ENCODE results near the gene RPF1.

GRCh38 chr1:84430546-84430945 is 48.5 kb upstream of the RPF1 start:
- TF ChIP-seq CTCF (conservative IDR thresholded peaks at IDR 0.05; ENCODE audit: low read depth, low read length), result no peak
- TF ChIP-seq USF2 (IDR thresholded peaks at IDR 0.05; ENCODE audit: low read depth, low read length), result no peak
- no peak for TF ChIP-seq NFE2L2 (IDR thresholded peaks at IDR 0.05; ENCODE audit: low read depth, low read length)
- no peak for TF ChIP-seq POLR2A (IDR thresholded peaks at IDR 0.05; ENCODE audit: low read depth, low read length)
- TF ChIP-seq RCOR1 (IDR thresholded peaks at IDR 0.05; ENCODE audit: insufficient replicate concordance, low read length), result no peak
- TF ChIP-seq MXI1 (IDR thresholded peaks at IDR 0.05; ENCODE audit: borderline replicate concordance, low read depth, low read length), result no peak
- no peak for TF ChIP-seq MAFK (IDR thresholded peaks at IDR 0.05; ENCODE audit: low read depth, low read length)
- no peak for TF ChIP-seq RAD21 (IDR thresholded peaks at IDR 0.05; ENCODE audit: low read length)
- TF ChIP-seq RFX5 (IDR thresholded peaks at IDR 0.05; ENCODE audit: low read depth, low read length), result no peak
- no peak for TF ChIP-seq CHD1 (IDR thresholded peaks at IDR 0.05; ENCODE audit: low read depth, low read length)
- no peak for TF ChIP-seq ELK1 (IDR thresholded peaks at IDR 0.05; ENCODE audit: borderline replicate concordance, low read depth, low read length)

Measured in IMR-90 (cell line).